NCI-H146 treated with DMSO at 0.1 percent for 48 hours (cell line): ENCODE data around the gene NOC2L.

Experiments
- DNase-seq: peaks from one replicate; lab custom pipeline; 2025; ENCODE audit not compliant: unreplicated experiment; lab: John Stamatoyannopoulos, UW

Gene NOC2L

DNA sequence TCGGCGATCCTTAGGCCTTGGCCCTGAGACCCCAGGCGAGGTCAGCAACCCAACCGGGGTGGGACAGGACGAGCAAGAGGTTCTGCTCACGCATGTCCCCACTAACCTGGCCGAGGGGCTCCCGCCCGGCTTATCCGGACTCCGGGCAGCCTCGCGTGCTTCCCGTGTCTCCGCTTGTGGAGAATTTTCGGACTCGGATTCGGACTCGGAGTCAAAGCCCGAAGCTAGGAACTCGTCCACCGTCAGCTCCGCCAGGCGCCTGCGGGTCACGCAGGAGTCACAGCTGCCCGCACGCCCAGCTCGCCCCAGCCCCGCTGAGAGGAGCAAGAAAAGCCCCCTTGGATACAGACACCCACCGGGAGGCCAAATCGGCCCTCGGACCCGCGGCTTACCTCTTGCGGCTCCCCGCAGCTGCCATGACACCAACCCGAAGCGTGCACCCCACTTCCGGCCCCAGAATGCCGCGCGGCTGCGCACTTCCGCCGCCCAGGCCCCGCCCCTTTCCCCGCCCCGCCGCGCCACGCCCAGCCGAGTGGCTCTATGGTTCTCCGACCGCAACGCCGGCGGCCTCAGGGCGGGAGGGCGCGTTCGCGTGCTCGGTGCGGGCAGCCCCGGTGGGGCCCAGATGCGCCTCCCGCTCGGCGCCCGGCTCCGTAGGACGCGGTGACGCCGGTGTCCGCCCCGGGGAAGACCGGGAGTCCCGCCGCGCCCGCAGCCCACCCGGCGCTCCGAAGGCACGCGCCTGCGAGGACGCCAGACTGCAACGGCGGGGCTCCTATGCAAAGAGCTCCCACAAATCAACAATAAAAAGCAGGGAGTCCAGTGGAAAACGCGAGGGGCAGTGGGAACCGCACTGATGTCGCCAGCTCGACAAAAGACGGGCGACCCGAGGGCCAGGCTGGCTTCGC is at the start of gene NOC2L:
NOC2L (minus strand) TSS at position 434 of the 908 bp plus-strand sequence; CDS start at position 418, 16 bp downstream.
- DNase-seq = peak; percentile 42

DNA sequence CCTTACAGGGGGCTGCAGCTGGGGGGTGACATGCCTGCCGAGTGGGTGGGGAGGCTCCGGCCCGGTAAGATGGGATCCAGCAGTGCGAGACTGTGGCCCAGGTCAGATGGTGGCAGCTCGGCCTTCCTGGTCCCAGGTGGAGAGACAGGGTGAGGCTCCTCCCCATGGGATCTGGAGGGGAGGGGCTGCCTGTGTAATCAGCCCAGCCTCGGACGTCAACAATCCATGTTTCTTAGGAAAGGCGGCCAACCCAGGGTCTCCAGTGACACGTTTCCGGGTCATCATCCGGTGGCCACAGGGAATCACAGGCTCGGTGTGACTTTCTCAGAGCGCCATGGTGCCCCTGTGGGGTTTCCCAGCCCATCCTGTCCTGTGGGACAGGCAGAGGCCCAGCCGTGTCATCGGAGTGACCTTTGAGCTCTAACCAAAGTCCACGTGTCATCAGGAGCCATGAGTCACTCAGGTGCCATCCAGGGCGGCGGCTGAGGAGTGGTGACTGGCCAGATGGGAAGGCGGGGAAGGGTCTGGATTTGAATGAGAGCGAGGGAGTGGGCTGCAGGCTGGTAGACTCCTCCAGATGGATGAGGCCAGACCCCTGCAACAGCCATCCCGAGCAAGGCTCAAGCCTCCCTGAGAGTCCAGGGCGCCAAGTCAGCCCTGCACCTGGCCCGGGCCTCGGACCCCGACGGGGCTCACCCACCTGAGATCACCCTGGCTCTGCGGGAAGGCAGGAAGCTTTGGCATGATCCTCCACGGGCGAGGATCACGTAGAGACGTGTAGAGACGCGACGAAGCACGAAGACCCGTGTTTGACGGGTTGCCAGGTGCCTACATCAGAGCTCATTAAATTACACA is 47.5 kb upstream of the NOC2L start:
- no peak for DNase-seq

DNA sequence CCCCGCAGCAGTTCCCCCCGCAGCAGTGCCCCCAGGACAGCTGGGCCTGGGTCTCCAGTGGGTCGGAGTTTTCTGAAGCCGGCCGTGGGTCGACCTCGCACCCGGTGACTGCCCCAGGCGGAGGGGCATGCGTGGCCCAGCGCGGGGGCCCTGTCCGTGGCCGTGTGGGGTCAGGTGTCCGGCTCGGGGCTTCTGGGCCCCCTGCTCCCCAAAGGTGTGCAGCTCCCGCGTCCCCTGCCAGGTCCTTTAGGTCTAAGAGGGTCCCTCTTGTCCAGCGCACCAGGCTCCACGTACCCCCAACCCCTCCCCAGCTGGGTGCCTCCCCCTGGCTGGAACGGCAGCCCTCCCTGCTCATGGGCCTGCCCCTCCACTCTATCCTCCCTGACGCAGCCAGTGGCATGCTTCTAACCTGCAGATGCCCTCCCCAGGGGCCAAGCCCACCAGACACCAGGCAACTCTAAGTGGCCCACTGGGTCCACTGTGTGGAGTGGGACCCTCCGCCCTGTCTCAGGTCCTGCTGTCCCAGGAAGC is 46.8 kb upstream of the NOC2L start:
- no peak for DNase-seq

DNA sequence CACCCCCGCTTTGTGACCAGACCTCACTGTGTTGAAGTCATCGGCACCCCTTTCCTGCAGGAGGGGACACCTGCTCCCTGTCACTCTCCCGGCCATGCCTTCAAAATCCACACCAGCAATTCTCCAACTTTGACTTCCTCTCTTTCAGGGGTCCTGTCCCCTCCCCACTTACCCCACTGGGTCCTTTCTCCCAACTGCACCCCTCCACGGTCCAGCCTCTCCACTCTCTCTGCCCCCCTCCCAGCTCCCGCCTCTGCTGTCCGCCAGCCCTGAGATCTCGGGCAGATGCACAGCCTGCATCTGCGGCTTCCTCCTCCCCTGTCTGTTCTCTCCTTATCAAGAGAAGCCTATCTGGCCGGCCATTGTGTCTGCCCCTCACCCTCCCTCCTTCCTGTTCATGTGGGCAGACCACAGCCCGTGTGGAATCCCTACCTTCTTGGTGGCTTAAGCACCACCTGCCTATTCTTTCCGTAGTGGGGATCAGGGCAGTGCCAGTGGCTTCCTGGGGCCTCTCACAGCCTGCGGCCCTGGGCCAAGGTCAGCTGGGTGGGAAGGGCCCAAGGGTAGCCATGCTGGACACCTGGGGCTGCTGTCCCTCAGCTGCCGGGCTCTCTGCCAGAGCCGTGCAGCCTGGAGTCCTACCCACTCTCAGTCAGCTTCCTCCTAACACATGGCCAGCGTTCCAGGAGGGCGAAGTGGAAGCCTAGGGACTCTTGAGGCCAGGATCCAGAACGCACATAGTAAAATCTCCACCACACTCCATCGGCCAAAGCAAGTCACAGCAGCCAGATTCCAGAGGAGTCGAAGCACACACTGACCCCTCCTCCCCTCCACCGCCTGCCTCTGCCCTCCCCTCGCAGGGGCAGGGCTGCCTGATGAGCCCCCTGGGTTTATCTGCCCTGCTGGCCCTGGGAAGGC is 46.0 kb upstream of the NOC2L start:
- no peak for DNase-seq

DNA sequence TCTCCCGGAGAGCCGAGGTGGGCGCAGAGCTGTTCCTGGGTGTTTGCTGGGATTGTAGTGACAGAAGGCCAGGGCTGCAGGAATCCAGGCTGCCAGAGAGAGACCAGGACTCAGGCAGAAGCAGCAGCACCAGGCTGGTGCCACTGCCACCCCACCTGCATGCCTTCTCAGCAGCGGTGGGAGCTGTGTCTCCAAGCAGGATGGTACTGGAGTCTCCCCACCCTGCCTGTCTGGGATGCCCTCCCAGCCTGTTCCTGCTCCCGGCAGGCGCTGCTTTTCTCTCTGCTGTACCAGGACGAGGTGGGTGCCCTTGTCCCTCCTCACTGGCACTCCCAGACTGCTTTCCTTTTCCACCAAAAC is 45.3 kb upstream of the NOC2L start:
- no peak for DNase-seq

DNA sequence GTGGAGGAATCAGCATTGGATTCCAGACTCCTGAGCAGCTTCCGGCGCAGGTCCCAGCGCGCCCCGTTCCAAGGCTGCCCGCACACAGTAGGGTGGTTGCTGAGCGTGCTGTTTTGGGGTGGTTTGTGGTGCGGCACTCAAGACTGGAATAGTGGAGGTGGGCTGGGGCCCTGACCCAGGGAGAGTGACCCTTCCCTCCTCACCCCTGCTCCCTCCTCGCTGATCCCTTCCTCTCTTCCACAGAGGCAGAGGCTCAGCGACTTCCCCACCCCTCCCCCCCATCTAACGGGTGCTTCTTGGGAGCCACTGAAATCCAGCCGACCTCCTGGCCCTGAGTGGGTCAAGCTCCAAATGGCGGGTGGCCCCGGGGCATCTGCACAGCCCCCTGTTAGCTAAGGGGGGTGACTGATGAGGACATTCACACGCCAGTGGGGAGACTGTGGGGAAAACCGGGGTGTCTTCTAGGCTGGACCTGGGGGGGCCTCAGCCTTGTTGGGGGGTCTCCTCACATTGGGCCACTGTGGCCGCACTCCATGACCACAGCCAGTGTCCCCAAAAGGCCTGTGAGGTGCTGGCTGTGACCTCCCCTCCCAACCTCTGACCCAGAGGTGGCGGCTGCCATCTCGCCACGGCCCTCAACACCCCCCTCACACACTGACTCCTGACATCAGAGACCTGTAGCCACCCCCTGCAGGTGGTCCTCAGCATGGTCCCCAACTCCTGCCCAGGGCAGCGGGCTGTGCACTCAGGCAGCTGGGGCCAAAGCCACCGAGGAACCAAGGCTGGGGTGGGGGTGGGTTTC is 44.8 kb upstream of the NOC2L start:
- DNase-seq = no peak

DNA sequence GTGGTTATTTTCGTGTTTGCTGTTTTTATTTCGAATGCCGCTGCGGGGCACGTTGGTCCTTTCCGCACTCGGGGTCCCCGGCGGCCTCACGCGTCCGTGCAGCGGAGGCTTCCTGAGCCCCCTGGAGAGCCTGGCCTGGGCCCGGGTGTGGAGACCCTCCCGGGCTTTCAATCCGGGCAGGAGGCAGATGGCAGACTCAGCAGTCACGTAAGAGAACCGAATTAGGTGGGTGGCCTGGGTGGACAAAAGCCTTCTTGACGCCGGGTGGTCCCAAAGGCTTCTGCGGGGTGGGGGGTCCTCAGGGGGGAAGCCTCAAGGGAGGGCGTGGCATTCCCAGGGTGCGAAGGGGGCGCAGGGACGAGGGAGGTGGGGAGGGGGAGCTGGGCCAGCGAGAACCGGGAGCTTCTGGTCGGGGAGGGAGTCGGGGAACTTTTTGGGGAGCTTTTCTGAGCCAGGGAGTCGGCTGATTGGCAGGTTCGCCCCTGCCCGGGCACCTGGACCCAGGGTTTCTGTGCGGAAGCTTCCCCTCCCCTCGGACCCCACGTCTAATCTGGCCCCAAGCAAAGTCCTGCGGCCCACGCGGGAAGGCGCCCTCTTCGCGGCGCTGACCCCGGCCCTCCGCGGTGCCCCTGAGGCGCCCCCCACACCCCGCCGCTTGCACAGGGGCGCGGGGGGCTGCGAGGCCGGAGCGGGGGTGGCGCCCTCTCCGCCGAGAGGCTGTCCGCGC is 42.2 kb upstream of the NOC2L start:
- no peak for DNase-seq

DNA sequence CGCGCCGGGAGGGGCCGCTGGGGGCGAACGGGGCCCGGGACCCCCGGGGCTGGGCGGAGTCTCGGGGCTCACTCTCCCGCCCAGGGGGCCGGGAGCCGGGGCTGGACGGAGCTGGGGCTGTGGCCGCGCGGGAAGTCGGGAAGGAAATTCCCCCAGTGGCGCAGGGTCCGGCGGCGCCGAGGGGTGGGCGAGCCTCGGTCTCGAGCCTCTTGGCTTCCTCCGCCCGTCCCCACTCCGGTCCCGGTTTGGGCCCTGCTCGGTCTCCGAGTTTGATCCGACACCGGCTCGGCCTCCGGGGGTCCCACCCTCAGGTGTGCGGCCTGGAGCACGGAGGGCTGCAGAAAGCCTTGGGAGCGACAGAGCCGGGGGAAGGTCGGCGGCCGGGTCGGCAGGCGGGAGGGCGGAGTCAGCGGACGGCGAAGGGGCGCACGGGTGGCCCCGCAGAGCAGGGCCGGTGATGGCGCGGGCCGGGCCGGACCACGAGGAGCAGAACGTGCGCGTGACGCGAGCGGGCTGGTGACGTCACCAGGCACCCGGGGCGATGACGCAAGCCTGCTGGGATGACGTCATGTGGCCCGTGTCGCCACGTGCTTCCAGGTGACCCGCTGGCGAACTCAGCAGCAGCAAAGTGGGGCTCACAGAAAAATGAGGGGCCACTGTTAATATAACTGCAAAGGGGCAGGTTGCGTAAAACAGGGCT is 41.5 kb upstream of the NOC2L start:
- no peak for DNase-seq

DNA sequence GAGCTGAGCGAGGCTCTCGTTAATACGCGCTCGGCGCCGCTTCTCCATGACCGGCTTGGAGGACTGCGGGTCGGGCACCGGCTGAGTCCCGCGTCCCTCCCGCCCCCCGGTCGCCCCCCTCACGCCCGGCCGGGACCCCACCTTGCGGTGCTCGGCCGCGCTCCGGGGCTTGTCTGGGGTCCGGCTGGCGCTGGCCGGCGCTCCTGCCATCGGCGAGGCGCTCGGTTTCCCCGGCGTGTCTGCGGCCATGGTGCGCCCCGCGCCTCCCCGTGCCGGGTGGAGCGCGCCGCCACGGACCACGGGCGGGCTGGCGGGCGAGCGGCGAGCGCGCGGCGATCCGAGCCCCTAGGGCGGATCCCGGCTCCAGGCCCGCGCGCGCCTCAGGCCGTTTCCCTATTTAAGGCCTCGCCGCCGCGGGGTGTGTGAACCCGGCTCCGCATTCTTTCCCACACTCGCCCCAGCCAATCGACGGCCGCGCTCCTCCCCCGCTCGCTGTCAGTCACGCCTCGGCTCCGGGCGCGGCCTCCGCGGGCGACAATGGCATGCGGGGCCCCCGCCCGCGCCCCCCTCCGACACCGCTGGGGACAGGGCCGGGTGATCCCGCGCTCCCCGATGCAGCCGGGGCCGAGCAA is 40.8 kb upstream of the NOC2L start, which contains the start of gene HES4:
HES4 (minus strand) TSS at position 373 of the 632 bp plus-strand sequence; CDS start at position 249, 124 bp downstream.
- peak; percentile 31 for DNase-seq

DNA sequence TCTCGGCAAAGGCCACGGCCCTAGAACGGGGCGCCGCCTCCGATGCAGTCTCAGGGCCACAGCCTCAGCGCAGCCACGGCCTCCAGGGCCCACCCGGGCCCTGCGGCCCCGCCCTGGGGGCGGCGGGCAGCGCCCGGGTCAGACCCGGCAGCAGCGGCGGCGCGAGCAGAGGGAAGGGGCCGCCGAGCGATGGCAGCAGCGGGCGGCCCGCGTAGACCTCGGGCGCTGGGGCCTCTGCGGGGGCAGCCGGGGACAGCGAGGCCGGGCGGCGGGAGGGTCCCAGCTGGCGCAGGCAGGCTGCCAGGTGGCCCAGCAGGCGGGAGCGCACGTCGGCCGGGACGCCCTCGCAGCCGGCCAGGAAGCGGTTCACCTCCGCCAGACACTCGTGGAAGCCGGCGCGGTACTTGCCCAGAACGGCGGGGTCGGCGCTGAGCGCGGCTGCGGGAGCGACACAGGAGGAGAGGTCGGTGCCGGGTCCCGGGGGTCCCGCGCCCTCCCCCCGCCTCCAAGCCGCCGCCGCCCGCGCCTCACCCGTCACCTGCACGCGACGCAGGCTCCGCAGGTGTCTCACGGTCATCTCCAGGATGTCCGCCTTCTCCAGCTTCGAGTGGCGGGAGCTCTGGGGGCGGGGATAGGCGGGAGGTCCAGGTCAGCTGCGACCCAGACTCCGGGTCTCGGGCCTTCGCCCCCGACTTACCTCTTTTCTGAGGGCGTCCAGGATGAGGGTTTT is 40.1 kb upstream of the NOC2L start:
- no peak for DNase-seq

DNA sequence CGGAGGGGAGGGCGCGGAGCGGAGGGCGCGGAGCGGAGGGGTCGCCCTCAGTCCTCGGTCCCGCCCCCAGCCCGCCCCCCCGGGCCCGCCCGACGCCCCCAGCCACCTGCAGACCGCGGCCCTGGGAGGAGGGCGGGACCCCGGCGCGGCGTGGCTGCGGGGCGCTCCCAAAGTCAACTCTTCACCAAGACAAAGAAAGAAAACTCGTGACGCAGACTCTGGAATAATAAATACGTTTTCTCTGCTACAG is 39.6 kb upstream of the NOC2L start:
- no peak for DNase-seq

DNA sequence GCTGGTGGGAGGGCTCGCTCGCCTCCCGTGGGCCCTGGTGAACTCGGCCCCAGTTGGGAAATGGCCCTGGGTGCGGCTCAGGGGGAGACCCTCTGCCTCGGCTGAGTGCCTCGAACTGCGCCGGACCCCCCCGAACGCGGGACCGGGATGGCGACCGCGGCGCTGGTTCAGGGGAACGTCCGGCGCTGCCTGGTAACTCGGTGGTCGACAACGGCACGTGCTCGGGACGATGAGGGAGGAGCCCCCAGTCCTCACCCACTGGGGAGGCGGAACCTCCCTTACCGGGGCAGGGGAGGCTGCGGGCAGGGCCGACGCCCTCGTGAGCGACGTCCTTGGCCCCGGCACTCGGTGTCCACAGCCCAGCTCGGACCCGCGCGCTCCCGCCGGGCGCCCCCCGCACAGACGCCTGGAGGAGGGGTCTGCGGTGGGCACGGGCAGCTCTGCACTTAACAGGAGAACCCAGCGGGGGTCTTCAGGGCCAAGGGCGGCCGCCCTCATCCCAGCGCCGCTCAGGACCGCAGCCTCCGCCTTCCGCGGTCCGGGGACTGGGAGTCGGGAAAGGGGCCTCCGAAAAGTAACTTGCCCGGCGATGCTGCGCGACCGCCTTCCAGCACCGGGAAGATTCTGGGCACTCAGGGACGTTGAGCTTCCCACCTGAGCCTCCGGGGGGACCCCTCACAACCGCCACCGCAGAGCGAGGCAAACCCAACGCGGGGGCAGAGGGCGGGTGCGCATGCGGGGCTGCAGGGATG is 39.1 kb upstream of the NOC2L start:
- no peak for DNase-seq

DNA sequence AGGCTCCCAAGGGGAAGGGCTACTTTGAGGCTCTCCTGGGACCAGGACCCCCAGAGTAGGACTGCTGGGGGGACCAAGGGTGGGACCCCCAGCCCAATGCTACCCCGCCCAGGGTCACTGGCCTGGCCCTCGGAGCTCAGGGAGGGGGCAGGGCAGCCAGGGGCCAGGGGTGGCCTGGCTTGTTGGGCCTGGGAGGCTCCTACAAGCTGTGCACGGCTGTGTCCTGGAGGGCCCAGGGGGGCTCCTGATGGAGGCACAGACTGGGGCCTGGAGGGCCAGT is 38.6 kb upstream of the NOC2L start:
- DNase-seq = no peak

DNA sequence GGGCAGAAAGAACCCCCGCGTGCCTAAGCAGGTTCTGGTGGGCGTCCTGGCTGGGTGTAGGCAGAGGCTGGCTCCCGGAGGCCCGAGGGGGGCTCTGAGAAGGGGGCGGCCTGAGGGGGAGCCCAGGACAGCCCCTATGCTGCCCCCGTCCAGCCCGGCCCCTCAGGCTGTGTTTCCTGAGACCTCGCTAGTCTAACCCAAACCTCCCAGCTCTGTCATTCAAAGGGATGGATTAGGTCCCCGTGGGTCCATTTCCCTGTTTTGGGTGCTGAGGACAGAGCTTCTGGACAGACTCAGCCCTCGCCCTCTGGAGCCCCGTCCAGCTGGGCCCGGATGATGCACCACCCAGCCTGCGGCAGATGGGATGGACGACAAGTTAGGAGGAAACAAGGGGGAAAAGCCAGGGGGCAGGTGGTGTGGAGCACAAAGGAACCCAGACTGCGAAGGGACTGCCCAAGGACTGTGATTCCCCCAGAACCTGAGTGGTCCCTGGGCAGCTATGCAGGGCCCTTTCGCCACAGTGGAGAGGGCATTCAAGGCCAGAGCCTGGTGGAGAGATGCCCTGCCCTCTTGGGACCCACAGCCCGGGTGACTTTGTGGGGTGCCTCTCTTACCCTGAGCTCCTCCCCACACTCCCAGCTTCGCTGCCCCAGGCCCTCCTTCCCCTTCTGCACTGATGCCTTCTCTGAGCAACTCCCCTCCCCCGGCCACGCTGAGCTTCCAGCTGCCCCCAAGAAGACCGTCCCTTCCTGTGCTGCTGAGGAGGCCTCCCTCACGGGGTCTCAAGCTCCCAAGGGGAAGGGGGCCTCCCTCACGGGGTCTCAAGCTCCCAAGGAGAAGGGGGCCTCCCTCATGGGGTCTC is 38.0 kb upstream of the NOC2L start:
- DNase-seq = no peak

DNA sequence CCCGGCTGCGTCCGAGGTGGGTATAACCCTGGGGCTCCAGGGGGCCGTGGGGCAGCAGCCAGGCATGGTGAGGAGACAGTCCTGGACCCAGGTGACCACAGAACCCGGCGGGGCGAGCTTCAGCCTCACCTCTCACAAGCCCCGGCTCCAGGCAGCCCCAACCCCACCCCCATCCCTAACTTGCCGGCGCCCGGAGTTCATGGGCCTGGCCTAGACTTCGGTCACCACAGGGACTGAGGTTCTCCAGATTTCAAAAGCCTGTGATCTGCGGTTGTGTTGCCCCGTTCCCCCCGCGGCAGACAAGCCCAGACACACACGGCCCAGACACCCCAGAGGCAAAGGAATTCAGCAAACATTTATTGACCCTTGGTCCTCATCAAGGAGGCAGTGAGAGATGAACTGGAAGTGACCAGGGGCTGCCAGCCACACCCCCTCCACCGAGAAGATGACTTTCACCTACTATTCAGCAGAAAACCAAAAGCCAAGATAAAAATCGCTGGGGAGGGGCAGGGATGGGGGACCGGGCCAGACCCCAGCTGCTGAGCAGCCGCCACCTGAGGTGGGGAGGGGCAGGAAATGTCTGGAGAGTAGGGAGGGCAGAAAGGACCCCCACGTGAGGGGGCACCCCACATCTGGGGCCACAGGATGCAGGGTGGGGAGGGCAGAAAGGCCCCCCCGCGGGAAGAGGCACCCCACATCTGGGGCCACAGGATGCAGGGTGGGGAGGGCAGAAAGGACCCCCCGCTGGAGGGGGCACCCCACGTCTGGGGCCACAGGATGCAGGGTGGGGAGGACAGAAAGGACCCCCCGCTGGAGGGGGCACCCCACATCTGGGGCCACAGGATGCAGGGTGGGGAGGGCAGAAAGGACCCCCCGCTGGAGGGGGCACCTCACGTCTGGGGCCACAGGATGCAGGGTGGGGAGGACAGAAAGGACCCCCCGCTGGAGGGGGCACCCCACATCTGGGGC is 36.9 kb upstream of the NOC2L start:
- DNase-seq = no peak
